ENCODE data around the gene UGT1A9.

DNA sequence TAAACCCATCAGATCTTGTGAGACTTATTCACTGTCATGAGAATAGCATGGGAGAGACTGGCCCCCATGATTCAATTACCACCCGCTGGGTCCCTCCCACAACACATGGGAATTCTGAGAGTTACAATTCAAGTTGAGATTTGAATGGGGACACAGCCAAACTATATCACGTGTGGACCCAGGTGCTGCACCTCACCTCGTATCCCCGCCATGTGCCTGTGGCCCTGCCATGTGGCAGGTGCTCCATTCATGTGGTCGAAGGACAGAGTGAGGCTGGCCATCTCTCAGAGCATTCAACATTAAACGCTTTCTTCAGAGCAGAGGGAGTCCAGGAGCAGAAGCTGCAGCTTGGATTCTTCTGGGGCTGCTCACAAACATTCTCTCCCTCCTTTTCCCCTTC is 138.7 kb downstream of the UGT1A9 start:
- TF ChIP-seq, protein P1, sequence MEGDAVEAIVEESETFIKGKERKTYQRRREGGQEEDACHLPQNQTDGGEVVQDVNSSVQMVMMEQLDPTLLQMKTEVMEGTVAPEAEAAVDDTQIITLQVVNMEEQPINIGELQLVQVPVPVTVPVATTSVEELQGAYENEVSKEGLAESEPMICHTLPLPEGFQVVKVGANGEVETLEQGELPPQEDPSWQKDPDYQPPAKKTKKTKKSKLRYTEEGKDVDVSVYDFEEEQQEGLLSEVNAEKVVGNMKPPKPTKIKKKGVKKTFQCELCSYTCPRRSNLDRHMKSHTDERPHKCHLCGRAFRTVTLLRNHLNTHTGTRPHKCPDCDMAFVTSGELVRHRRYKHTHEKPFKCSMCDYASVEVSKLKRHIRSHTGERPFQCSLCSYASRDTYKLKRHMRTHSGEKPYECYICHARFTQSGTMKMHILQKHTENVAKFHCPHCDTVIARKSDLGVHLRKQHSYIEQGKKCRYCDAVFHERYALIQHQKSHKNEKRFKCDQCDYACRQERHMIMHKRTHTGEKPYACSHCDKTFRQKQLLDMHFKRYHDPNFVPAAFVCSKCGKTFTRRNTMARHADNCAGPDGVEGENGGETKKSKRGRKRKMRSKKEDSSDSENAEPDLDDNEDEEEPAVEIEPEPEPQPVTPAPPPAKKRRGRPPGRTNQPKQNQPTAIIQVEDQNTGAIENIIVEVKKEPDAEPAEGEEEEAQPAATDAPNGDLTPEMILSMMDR (IDR thresholded peaks at IDR 0.05), result no peak
- TF ChIP-seq POLR2A (IDR thresholded peaks at IDR 0.05) (no peak), POLR2AphosphoS5 (IDR thresholded peaks at IDR 0.05) (no peak)

Measured in gastroesophageal sphincter (tissue), 3 donors.